ENCODE results near the gene ERMAP.
A peak's percentile ranks its signal among the peaks of the same experiment; 100 is the strongest.
"Not testable (repeated sequence)": the region's sequence is repeated elsewhere in the genome, so short reads cannot be mapped to it uniquely, and the experiment has no call there.

The ERMAP gene

GRCh38 chr1:42814815-42815214 lies 2.1 kb upstream of the ERMAP start:
- not testable (repeated sequence) for DNase-seq

DNA sequence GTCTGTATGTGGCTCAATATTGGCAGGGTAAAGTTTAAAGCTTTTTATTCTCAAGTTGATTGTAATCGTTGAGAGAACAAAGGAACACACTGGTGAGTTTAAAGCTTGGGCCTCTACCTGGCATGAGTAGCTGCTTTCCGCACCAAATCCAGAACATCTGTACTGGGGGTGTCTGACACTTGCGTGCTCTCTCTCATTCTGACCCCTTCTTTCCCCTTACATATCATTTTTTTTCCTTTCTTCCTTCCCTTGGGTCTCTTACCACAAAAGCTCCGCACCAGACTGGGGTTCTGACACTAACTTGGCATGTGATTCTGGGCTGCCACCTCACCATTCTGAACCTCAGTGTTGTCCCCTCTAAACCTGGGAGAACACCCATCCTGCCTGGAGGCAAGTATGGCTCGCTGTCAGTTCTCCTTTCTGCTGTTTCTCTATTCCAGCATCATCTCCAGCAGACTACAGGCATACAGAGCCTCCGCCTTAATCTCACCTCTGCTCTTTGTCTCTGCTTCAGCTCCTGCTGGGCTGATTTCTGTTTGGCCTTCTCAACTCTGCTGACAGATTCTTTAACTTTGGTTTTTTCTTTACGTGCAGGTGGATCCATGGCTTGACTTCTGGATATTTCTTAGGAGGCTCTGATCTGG lies 859 bp upstream of the ERMAP start:
- DNase-seq = peak in 1 of 2 donors; percentile 11

DNA sequence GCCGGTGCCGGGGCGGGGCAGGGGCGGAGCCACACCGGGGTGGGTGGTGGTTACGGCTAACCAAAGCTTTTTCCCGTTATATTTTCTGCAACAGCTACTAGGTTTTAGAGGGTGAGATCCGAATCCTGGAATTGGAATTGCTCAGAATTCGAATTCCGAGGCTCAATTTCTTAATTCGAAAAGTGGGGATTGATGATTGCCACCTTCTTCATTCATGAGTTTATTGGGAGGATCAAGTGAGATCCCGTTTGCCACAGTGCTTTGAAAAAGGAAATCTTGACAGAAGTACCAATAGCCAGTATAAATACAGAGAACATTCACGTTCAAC lies 482 bp downstream of the ERMAP start:
- DNase-seq = no peak

DNA sequence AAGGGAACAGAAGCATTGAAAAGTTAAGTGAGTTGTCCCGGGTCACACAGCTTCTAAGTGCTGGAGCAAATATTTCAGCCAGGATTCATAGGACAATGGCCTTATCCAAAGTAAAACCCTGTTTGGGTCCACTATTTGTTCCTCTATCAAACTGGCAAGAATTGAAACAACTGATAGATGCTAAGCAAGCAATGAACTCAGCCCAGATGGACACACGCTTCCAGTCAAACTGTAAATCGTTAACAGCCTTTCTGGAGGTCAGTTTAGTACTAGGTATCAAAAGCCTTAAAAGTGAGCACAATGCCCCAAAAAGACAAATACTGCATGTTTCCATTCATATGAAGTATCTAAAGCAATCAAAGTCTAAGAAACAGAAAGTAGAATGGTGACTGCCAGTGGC lies 1.1 kb downstream of the ERMAP start:
- no peak for DNase-seq

GRCh38 chr1:42820813-42821212 lies 3.9 kb downstream of the ERMAP start:
- no peak for DNase-seq

- no peak for DNase-seq
Measured at GRCh38 chr1:42821690-42822089, 4.8 kb downstream of the ERMAP start.

- DNase-seq = peak in 1 of 2 donors; percentile 32
Measured at GRCh38 chr1:42822800-42823392, 6.0 kb downstream of the ERMAP start.

DNA sequence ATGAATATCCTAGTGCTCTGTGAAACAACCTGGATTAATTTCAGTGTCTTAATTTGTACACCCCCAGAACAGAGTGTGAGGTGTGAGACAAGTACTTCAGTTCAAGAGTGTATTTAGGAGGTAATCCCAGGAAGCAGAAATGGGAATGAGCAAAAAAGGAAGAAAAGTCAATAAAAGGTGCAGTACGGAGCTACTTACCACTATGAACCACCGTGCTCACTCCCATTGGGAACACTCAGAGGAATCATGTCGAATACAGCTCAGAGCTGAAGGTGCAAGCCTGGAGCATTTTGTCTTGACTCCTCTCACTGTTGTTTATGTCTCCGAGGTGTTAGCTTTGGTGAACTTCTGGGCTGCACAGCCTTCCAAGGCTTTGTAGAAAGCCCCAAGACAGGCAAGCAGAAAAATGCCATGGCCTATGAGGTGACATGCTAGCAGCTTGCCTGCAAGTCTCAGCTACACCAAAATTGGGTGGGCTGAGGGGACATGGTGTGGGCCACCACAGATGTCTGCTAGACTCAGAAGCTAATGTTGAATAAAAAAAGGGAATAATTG lies 7.6 kb downstream of the ERMAP start:
- no peak for DNase-seq

- no peak for DNase-seq
Measured at GRCh38 chr1:42825036-42825851, 8.3 kb downstream of the ERMAP start.

- no peak for DNase-seq
Measured at GRCh38 chr1:42830631-42831030, 13.7 kb downstream of the ERMAP start.

- no peak for DNase-seq
Measured at GRCh38 chr1:42831273-42831672, 14.4 kb downstream of the ERMAP start.

DNA sequence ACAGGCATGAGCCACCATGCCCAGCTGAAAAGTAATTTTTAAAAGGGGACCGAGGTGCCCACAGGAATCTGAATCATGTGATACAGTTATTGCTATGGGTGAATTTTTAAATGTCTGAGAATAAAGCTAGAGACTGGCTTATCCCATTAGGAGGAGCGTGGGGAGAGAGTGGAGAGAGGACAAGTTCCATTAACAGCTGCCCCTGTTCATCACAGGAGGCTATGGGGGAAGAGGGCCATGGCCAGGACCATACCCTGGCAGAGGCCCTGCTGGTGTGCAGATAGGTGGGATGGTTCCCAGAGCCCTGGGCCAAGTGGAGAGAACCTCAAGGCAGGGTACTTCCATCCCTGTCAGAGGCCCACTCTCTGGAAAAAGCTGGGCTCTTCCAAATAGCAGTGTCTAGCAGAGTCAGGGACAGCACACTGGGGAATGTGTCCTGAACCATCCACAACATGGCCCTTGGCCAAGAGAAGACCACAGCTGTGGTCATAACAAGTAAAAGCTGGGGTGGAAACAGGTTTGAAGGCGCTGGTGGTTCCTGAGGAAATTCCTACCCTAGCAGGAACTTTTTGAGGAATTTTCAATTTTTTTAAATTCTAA lies 15.8 kb downstream of the ERMAP start:
- no peak for DNase-seq

- DNase-seq = no peak
Measured at GRCh38 chr1:42833981-42834380, 17.1 kb downstream of the ERMAP start.

DNA sequence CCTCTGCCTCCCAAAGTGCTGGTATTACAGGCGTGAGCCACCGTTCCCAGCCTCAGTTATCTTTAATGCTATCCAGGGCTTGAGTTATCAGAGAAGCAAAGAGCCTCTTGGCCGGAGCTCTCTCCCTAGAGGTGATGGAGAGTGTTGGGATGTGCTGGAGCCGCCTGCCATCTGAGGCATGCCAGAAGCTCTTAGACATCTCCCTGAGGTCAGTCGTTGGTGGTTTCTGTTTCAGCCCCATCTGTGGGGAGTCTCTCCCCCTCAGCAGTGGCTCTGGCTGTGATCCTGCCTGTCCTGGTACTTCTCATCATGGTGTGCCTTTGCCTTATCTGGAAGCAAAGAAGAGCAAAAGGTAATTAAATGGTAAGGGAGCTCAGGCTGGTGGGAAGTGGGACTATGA lies 17.9 kb downstream of the ERMAP start:
- no peak for DNase-seq

DNA sequence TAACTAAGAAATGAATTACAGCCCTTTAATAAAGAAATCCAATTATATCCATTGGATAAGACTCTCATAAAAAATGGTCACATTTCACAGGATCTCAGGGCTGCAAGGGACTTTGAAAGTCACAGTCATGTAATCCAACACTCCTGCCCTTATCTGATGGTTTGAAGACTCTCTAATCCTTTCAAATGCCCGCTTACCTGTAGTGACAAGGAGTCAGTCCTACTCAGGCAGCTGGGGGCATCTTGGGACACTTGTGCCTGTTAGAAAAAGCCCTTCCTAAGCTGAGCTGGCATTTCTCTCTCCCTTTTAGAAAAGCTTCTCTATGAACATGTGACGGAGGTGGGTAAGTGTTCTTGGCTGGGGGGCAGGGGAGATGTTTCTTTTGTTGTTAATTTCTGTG lies 18.5 kb downstream of the ERMAP start:
- no peak for DNase-seq

- DNase-seq = peak; percentile 32 to 39
Measured at GRCh38 chr1:42837709-42838108, 20.8 kb downstream of the ERMAP start.

DNA sequence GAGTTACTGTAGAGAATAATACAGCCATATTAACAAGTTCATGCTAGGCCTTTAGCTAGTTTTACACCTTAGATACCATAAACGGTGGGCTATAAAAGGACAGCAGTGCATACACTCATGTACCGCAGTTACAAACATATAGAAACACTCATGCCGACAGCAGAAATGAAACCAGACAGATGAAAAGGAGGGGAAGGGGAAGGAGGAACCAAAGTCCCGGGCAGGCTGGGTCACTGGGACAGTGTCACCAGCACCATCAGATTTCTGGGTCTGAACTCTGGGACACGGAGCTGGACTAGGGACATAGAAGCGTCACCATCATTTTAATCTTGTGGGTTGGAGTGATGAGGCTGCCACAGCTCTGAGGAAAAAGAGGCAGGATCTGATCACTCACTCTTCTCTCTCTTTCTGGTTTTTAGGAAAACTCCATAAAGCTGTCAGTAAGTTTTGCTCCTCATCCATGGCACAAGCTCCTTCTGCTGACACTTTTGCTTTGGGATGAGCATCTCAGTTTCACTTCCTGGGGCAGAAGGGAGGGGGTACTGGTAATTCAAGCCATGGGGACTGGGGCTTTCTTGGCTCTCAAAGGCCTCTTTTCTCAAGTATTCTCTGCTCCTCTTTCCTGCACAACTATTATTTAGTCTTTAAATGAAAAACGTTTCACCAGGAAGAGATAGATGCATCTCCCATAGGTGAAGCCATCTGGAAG lies 21.7 kb downstream of the ERMAP start:
- DNase-seq = peak in 1 of 2 donors; percentile 54

DNA sequence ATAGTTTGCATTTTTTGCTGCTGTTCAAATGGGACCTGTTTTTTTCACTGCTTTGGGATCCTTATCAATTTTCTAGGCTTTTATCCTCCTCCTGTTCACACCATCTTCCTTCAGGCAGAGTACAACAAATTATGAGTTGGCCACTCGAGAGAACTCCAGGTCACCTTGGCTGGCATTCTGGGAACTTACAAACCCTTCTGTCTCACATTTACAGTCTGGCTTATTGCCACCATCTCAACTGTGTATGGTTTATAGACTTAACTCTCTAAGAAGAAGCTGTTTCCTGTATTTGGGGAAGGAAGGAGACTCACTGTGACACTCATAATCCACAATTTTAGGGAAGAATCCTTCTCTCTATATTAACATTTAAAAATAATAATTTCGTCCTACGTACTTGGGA lies 24.1 kb downstream of the ERMAP start:
- no peak for DNase-seq

- DNase-seq = no peak
Measured at GRCh38 chr1:42841440-42842147, 24.7 kb downstream of the ERMAP start.

- peak; percentile 63 to 87 for DNase-seq
Measured at GRCh38 chr1:42844592-42845140, 27.7 kb downstream of the ERMAP start.

DNA sequence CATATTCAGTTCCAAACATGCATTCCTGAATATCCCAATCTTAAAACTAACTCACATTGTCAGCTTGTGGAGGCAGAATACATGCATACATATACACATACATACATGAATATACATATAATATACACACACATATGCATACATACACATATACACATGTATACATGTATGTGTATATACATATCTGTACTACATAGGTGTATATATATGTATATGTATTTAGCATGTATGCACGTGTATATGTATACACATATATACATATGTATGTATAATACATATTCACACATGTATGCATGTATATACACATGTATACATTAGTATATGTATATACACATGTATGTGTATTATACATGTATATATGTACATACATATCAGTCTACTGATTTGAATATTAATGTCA lies 28.3 kb downstream of the ERMAP start:
- no peak for DNase-seq

GRCh38 chr1:42845866-42846256 lies 28.9 kb downstream of the ERMAP start:
- peak in 1 of 2 donors; percentile 17 for DNase-seq
